ENCODE results near the gene ITGAD.

DNA sequence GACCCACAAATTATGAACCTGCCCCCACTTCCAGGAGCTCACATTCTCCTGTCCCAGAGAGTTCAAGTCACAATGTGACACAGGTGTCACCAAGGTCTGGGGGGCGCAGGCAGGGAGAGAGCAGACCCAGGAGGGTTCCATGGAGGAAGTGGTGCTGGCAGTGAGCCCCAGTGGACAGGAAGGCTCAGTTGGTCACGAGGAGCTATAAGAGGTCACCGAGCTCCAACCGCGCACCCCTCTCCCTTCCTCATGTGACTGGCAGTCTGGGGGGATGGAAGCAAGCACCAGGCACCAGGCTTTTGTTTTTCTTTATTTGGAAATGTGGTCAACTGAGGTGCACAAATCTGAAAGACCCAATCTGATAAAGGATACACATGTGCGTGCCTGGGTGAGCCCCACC lies 2.5 kb downstream of the ITGAD start:
- no peak for TF ChIP-seq POLR2A (IDR thresholded peaks at IDR 0.05)
- TF ChIP-seq, protein P1, sequence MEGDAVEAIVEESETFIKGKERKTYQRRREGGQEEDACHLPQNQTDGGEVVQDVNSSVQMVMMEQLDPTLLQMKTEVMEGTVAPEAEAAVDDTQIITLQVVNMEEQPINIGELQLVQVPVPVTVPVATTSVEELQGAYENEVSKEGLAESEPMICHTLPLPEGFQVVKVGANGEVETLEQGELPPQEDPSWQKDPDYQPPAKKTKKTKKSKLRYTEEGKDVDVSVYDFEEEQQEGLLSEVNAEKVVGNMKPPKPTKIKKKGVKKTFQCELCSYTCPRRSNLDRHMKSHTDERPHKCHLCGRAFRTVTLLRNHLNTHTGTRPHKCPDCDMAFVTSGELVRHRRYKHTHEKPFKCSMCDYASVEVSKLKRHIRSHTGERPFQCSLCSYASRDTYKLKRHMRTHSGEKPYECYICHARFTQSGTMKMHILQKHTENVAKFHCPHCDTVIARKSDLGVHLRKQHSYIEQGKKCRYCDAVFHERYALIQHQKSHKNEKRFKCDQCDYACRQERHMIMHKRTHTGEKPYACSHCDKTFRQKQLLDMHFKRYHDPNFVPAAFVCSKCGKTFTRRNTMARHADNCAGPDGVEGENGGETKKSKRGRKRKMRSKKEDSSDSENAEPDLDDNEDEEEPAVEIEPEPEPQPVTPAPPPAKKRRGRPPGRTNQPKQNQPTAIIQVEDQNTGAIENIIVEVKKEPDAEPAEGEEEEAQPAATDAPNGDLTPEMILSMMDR (IDR thresholded peaks at IDR 0.05) = no peak
